Measurements from ENCODE around the gene THUMPD1. TPM values are rescaled to one million over a fixed set of nuclear protein-coding genes. Genes with fewer than 3 reads are reported as not detected.

THUMPD1 gene
- total and polyA plus RNA-seq, 2 of the 8 experiments (the other 6 are each of a cell fraction or from before 2014, with no cell fraction given): 31.6 to 49.4 TPM

GRCh38 chr16:20760346-20760745 lies 18.7 kb upstream of the THUMPD1 start:
- POLR2A ChIA-PET (ENCODE audit: partially characterized antibody): no interaction called here
- Histone ChIP-seq H3K4me1 (replicated peaks in 1 of 4; ENCODE audit: control insufficient read depth in 3 of 4, insufficient read depth in 4 of 4, low read length in 3 of 4) (no peaks in the 10 kb centered on the region; a peak in 1 of 7 replicates), H3K79me1 (ENCODE audit: low read depth, low read length) (no peaks in the 10 kb centered on the region), H3K27ac (ENCODE audit: low read depth, low read length) (no peak overlapping the region), H3K23me2 (ENCODE audit: low read depth, low read length) (no peaks in the 10 kb centered on the region), H4K20me1 (replicated peaks in 1 of 2; ENCODE audit: control insufficient read depth in 1 of 2, insufficient read depth in 2 of 2, low read length in 2 of 2) (no peaks in the 10 kb centered on the region), H2BK15ac (ENCODE audit: low read length) (no peak overlapping the region), H3K56ac (replicated peaks; ENCODE audit: insufficient read length, low read depth, low read length) (no peak overlapping the region), H2BK120ac (replicated peaks; ENCODE audit: low read depth, low read length) (no peak overlapping the region), H2BK20ac (ENCODE audit: low read length) (no peak overlapping the region), H3K18ac (ENCODE audit: extremely low read depth, low read length) (no peak overlapping the region), H2BK12ac (ENCODE audit: low read depth, low read length) (no peak overlapping the region), H4K91ac (replicated peaks; ENCODE audit: insufficient read length, low read length) (no peak overlapping the region), H3K14ac (ENCODE audit: insufficient read length) (no peak overlapping the region), H4K5ac (ENCODE audit: insufficient read length, low read depth, low read length) (no peak overlapping the region), H3K36me3 (ENCODE audit: control insufficient read depth in 2 of 4, insufficient read depth in 4 of 4, low read length in 3 of 4) (no peaks in the 10 kb centered on the region), H4K8ac (ENCODE audit: extremely low read depth, insufficient read depth, low read length) (no peak overlapping the region), H3K23ac (ENCODE audit: insufficient read length) (no peak overlapping the region), H2BK5ac (ENCODE audit: low read depth, low read length) (no peak overlapping the region), H2AFZ (ENCODE audit: low read length) (no peak overlapping the region), H3K9me3 (ENCODE audit: insufficient read depth in 2 of 2, low read depth in 1 of 2, low read length in 1 of 2) (no peaks in the 10 kb centered on the region; a peak in 1 of 4 replicates), H3K4me3 (ENCODE audit: extremely low read depth in 1 of 4, insufficient read depth in 2 of 4, low read depth in 3 of 4, low read length in 4 of 4) (no peak overlapping the region), H3K27me3 (replicated peaks in 1 of 4; ENCODE audit: control insufficient read depth in 3 of 4, extremely low read depth in 1 of 4, insufficient read depth in 3 of 4, low read length in 3 of 4) (no peaks in the 10 kb centered on the region; a peak in 1 of 7 replicates), H3K79me2 (ENCODE audit: control insufficient read depth in 1 of 2, insufficient read depth in 2 of 2, low read length in 2 of 2) (no peaks in the 10 kb centered on the region), H3K4me2 (ENCODE audit: insufficient read depth in 1 of 2, low read depth in 2 of 2, low read length in 2 of 2) (no peak overlapping the region), H2AK5ac (ENCODE audit: low read depth, low read length) (no peak overlapping the region), H3K9ac (replicated peaks in 1 of 4; ENCODE audit: extremely low read depth in 1 of 4, low read depth in 3 of 4, low read length in 3 of 4) (no peak overlapping the region), H3K4ac (replicated peaks; ENCODE audit: insufficient read length, low read depth, low read length) (no peak overlapping the region)
- TF ChIP-seq RBBP5 (IDR thresholded peaks at IDR 0.05; ENCODE audit: borderline replicate concordance, low read depth, low read length) (no peak), NRF1 (IDR thresholded peaks at IDR 0.05; ENCODE audit: low read depth, low read length) (no peak), EZH2 (IDR thresholded peaks at IDR 0.05; ENCODE audit: low read depth, low read length, severe bottlenecking) (no peak), SP4 (IDR thresholded peaks at IDR 0.05; ENCODE audit: low read length) (no peak), TEAD4 (IDR thresholded peaks at IDR 0.05; ENCODE audit: low read depth, low read length) (no peak), RAD21 (IDR thresholded peaks at IDR 0.05 in 1 of 2, conservative IDR thresholded peaks at IDR 0.05 in 1 of 2; ENCODE audit: low read depth in 2 of 2, low read length in 2 of 2) (no peak), NANOG (IDR thresholded peaks at IDR 0.05; ENCODE audit: insufficient read depth, low read depth, low read length, poor library complexity, severe bottlenecking) (no peak), SP1 (IDR thresholded peaks at IDR 0.05; ENCODE audit: low read depth, low read length) (no peak)
- no peak for DNase-seq (ENCODE audit: low read depth in 1 of 2, low spot score in 2 of 2)
- FAIRE-seq: no peak
- CTCF ChIA-PET (ENCODE audit: partially characterized antibody): interaction anchor here (0.6 kb wide), 2 partner anchors 194 to 1386 kb away, joined by 3 read pairs; no protein-coding TSS in a partner anchor
- WGBS, 2 experiments (ENCODE audit: extremely low coverage in 1 of 2, insufficient coverage in 1 of 2, insufficient read length in 1 of 2, insufficient replicate concordance in 2 of 2, low coverage in 1 of 2, low lambda C conversion rate in 2 of 2, missing lambda C conversion rate in 1 of 2): 98% methylated on average over 2 of the region's 2 CpGs; no CpG with 5 or more reads in 1 of the 2 experiments
